Activated gamma-delta T cell treated with anti-CD3 and anti-CD28 coated beads, Interleukin-2, amount 50 U/mL, for 16 hours (primary cell): ENCODE results near the gene MAGEA8.
"Not testable (repeated sequence)": the region's sequence is repeated elsewhere in the genome, so short reads cannot be mapped to it uniquely, and the experiment has no call there.

Experiments
- DNase-seq: peaks from one replicate; pipeline ENCODE4 v3.0.0-alpha.2; 2020; ENCODE audit warnings: low read depth

The MAGEA8 gene

DNA sequence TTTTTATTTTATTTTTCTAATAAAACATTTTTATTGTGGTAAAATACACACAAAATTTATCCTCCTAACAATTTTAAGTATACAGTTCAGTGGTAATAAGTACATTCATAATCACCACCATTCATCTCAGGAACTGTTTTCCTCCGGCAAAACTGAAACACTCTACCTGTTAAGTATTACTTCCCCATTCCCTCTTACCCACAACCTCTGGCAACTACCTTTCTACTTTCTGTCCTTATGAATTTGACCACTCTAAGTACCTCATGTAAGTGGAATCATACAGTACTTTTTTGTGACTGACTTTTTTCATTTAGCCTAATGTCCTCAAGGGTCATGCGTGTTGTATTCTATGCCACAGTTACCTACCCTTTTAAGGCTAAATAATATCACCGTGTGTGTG lies 27.3 kb downstream of the MAGEA8 start:
- no peak for DNase-seq

DNA sequence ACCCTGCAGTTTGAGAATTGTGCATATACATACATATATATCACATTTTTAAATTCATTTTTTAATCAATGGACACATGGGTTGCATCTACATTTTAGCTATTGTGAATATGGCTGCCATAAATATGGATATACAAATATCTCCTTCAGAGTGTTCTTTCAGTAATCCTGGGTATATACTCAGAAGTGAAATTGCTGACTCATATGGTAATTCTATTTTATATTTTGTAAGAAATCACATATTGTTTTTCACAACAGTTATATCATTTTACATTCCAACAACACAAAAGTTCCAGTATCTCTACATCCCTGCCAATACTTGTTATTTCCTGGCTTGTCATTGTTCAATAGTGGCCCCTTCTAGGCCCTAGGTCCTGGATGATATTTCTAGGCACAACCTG lies 27.7 kb downstream of the MAGEA8 start:
- no peak for DNase-seq

DNA sequence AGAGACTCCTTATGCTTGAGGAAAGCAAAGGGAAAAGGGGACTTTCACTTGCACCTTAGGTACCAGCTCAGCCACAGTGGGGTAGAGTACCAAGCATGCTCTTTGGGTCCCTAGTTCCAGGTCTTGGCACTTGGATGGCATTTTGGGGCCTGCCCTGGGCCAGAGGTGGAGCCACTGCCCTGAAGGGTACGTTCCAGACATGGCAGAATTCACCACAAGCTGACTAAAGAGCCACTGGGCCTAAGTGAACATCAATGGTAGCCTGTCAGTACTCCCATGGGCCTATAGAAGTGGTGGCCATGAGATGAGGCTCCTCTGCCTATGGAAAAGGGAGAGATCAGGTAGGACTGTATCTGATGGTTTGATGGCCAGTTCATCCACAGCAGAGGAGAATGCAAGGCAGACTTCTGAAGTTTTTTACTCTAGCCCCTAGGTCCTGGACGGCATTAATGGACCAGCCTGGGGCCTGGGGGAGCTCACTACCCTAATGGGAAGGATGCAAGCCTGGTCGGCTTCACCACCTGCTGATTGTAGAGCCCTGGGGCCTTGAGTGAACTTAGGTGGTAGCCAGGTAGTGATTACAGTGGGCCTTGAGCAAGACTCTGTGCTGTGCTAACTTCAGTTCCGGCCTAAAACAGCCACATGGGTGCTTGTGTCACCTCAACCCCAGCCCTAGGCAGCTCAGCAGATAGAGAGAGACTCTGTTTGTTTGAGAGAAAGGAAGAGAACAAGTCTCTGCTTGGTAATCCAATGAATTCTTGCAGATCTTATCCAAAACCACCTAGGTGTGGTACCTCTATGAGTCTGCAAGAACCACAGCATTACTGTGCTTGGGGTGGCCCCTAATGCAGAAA lies 28.6 kb downstream of the MAGEA8 start:
- DNase-seq, result no peak

DNA sequence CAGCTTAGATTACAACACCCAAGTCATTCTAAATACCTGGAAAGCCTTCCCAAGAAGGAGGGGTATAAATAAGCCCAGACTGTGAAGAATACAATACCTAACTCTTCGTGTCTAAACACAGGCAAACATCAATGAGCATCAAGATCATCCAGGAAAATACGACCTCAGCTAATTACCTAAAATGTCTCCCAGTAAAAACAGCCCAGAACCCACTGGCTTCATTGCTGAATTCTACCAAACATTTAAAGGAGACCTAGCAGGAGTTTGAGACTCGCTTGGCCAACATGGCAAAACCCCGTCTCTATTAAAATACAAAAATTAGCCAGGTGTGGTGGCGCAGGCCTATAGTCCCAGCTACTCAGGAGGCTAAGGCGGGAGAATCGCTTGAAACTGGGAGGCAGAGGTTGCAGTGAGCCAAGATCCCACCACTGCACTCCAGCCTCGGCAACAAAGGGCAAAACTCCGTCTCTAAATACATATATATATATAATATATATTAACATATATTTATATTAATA lies 29.3 kb downstream of the MAGEA8 start:
- no peak for DNase-seq

DNA sequence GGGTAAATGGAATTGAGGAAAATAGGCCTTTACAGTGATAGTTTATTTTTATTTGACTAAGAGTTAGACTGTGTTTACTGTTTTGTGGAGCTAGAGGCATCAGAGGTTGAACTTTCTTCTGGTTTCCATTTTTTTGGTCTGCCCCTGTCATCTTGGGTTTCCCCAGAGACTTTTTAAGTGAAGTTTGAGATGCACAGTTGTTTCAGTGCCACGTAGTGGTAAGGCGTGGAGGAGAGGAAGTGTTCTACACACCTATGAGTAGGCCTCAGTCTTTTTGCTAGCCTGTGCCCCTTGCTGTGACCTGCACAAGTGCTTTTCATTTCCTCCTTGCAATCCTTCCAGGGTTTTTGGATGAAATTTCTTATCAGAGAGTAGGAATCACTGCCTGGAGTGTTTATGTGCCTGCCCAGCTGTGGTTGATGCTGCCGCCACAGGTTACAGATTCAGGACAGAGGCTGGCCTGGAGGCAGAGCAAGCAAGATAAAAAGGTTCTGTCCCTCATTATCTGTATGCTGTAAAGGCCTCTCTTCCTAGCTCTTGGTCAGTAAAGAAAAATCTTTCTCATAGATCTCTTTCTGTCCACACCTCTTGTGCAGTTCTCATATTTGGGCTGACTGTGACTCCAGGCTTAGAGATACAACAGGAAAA lies 35.9 kb downstream of the MAGEA8 start:
- DNase-seq, result no peak

DNA sequence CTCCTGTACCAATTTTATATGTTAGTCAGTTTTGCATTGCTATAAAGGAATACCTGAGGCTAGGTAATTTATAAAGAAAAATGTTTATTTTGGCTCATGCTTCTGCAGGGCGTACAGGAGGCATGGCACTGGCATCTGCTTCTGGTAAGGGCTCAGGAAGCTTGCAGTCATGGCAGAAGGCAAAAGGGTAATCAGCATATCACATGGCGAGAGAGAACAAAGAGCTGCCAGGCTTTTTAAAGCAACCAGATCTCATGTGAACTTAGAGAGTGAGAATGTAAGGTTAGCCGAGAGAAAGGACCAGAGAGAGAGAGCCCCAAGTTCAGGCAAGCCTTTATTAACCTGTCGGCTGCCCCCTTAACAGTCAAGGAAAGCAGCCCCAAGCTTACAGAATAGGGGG lies 42.9 kb downstream of the MAGEA8 start:
- not testable (repeated sequence) for DNase-seq

DNA sequence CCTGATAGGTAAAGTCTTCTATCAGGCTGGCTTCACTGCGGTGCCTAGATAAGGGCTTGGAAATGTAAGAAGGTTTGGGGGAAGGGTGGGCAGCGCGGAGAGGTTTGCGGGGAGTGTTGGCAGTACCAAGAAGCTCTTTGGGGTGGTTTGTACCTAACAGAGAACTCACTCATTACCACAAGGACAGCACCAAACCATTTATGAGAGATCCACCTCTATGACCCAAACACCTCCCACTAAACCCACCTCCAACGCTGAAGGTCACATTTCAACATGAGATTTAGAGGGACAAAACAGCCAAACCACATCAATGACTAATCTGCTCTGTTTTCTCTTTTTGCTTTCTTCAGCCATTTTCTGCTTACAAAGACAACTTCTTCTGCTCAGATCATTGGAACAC lies 43.5 kb downstream of the MAGEA8 start:
- DNase-seq, result not testable (repeated sequence)

DNA sequence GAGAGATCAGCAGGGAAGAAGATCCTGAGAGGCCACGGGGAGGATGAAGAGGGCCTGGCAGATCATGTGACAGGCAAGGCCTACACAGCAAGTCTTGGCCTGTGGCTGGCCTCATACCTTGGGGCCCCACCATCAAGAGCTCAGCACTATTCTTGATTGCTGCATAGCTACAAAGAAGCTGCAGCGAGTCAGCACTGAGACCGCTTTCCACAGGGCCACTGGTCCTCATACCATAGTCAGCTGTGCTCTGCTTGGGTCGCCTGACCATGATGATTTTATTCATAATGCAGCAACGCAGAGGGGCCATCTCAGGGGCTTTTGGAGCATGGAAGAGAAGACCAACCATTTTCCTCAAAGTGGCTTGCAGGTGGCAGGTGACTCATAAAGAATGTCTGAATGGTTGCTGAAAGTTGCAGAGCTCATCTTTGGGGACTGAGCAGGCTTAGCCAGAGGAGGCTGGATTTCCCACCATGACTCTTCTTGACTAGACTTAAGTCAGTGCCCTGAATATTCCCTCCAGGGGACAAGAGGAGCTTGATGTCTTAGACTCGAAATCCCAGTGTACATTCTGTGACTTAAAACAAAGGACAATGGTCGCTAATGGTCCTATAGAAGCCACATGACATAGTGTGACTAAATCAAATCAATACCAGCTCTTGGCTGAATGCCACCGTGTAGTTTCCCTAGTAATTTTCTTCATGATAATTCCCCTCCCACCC lies 46.4 kb downstream of the MAGEA8 start:
- DNase-seq, result not testable (repeated sequence)

DNA sequence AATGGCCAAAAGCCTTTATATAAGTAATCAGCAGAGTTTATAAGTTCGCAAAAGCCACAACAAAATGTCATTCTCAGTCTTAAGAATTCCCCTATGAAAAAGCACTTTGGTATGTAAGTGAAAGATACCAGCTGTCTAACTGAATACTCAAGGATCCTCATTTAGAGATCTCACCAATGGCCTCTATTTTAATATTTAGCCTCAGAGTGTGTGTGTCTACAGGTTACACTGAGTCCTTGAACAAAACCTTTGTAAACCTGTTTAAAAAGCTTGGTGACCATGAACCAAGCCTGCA lies 46.9 kb downstream of the MAGEA8 start:
- DNase-seq, result not testable (repeated sequence)

DNA sequence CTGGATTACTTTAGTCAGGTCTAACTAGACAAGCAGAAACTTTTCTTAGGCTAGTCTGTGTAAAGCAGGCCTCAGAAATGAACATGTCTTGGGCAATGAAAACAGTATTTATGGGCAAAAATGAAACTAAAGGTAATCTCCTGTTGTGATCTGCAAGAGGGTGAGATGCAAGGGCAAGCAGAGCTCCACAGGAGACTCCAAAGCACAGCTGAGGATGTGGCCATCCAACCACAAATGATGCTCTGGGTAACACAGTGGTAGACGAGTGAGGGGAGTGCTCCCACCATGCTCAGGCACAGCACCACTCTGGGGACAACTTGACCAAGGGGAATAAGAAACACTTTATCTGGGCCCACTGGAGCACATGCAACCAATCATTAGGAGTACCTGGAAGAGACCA lies 47.7 kb downstream of the MAGEA8 start:
- DNase-seq, result not testable (repeated sequence)

DNA sequence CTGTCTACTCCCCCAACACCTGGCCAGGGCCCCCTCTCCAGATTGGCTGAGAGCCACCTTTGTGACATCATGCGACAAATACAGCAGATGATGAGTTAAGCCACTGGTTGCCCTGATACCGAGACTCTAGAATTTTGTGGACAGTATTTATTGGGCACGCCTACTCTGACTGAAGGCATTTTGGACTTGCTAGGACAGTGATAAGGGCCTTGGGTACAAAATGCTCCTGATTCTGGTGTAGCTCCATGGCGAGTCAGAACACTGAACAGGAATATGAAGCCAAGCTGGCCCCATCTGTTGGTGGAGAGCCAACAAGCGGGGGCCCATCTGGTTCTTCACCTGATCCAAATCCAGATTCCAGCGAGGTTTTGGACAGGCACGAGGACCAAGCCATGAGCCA lies 48.4 kb downstream of the MAGEA8 start, which contains the start of gene HSFX4:
HSFX4 (plus strand) TSS at position 174 of the 400 bp plus-strand sequence; CDS start at position 246, 72 bp downstream.
- DNase-seq, result not testable (repeated sequence)

DNA sequence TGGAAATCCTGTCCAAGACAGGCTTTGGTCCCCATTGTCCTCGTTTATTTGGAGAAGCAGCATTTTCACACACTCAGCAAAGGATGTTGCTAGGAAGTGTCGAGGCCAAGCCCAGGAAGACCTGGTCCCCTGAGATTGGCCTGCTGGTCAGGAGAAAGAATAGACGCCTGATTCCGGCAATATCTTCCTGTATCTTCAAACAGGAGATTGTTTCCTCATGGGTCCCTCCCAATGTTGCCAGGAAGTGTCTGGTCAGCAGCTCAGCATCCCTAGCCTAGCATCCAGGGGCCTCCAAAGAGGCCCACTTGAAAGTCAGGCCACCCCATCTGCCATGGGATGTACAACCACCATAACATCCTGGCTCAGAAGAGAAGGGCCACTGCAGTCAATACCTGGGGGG lies 50.4 kb downstream of the MAGEA8 start:
- DNase-seq, result not testable (repeated sequence)

DNA sequence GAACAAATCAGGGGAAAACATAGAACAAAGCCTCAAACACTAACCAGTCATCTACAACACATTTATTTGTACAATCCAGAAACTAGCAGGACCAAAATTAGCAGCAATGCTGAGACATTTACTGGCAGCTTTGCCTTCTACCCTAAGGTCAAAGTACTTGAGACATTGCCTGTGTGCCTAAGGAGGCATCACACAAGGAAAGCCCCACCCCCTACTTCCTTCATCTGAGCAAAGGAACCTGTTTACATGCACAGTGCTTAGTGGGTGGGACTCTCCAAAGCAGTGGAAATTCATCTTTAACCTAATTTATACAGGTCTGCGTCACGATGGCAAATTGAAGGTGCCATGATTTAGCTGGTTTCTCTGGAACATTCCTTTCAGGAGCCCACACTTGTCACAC lies 51.2 kb downstream of the MAGEA8 start:
- DNase-seq, result not testable (repeated sequence)

DNA sequence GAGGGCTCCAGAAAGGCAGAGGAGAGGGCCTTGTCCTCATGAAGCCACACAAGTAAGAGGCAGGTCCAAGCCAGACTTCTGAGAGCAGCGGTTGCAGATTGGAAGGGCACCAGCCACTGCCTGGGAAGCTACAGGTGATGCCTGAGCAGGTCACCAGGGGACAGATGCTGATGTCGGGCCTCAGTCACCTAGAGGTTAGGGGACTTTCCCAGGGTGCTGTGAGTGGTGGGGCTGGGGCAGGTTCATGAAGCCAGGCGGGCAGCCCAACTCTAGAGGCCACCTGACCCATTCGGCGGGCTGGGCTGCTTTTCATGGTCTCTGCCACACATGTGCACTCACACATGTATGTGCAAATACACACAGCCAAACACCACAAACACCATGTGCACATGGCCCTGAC lies 52.0 kb downstream of the MAGEA8 start:
- DNase-seq, result not testable (repeated sequence)

DNA sequence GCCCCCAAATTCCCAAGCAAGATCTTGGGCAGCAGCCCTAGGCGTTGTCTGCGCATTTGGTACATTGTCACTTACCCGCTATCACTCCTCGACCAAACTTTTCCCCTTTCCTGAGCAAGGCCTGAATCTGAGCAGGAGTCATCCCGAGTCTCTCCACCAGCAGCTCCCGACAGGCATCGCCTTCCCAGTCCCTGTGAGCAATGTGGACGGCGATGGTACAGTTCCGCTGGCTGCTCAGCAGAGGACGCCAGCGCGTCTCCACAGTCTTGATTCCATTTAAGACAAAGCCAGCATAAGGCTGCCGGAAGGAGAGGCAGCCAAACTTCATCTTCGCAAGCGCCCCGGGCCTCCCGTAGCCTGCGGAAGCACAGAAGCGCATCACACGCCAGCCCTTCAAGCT lies 52.6 kb downstream of the MAGEA8 start:
- not testable (repeated sequence) for DNase-seq
